ENCODE measurements around the gene ARHGEF17.

The ARHGEF17 gene

GRCh38 chr11:73361953-73362776, 54.1 kb downstream of the ARHGEF17 start:
- DNase-seq (ENCODE audit: low read depth, low spot score) = no peak
- no peak overlapping the region for H3K4me3 ChIP-seq (ENCODE audit: low read depth, low read length)
- no peak for TF ChIP-seq CTCF (IDR thresholded peaks at IDR 0.05; ENCODE audit: low read depth, low read length)
- in situ Hi-C loops (cut with HindIII; ENCODE audit: low sequenced_read_pairs) = no loop called here

GRCh38 chr11:73363147-73363546, 55.1 kb downstream of the ARHGEF17 start:
- no peak for TF ChIP-seq CTCF (IDR thresholded peaks at IDR 0.05; ENCODE audit: low read depth, low read length)
- in situ Hi-C loops (cut with HindIII; ENCODE audit: low sequenced_read_pairs) = no loop called here
- H3K4me3 ChIP-seq (ENCODE audit: low read depth, low read length) = no peak overlapping the region
- no peak for DNase-seq (ENCODE audit: low read depth, low spot score)

- TF ChIP-seq CTCF (IDR thresholded peaks at IDR 0.05; ENCODE audit: low read depth, low read length) = no peak
- no peak for DNase-seq (ENCODE audit: low read depth, low spot score)
- in situ Hi-C loops (cut with HindIII; ENCODE audit: low sequenced_read_pairs) = no loop called here
- H3K4me3 ChIP-seq (ENCODE audit: low read depth, low read length) = no peak overlapping the region
These were observed 57.5 kb downstream of the ARHGEF17 start for GRCh38 chr11:73365352-73366264.

- TF ChIP-seq CTCF (IDR thresholded peaks at IDR 0.05; ENCODE audit: low read depth, low read length) = no peak
- H3K4me3 ChIP-seq (ENCODE audit: low read depth, low read length) = no peak overlapping the region
- in situ Hi-C loops (cut with HindIII; ENCODE audit: low sequenced_read_pairs) = no loop called here
- no peak for DNase-seq (ENCODE audit: low read depth, low spot score)
These were observed 58.2 kb downstream of the ARHGEF17 start for GRCh38 chr11:73366265-73366610.

- DNase-seq (ENCODE audit: low read depth, low spot score) = no peak
- TF ChIP-seq CTCF (IDR thresholded peaks at IDR 0.05; ENCODE audit: low read depth, low read length) = no peak
- no peak overlapping the region for H3K4me3 ChIP-seq (ENCODE audit: low read depth, low read length)
- in situ Hi-C loops (cut with HindIII; ENCODE audit: low sequenced_read_pairs) = no loop called here
These were observed 58.9 kb downstream of the ARHGEF17 start for GRCh38 chr11:73366953-73367352.

GRCh38 chr11:73367482-73368024, 59.5 kb downstream of the ARHGEF17 start:
- TF ChIP-seq CTCF (IDR thresholded peaks at IDR 0.05; ENCODE audit: low read depth, low read length) = no peak
- no peak for DNase-seq (ENCODE audit: low read depth, low spot score)
- H3K4me3 ChIP-seq (ENCODE audit: low read depth, low read length) = no peak overlapping the region
- in situ Hi-C loops (cut with HindIII; ENCODE audit: low sequenced_read_pairs) = no loop called here
